ENCODE measurements around the gene HNRNPH3. TPM values are rescaled to one million over a fixed set of nuclear protein-coding genes. Genes with fewer than 3 reads are reported as not detected.

HNRNPH3 gene
- total and polyA plus RNA-seq, 11 donors: 23.7 to 140 (median 87.7) TPM

DNA sequence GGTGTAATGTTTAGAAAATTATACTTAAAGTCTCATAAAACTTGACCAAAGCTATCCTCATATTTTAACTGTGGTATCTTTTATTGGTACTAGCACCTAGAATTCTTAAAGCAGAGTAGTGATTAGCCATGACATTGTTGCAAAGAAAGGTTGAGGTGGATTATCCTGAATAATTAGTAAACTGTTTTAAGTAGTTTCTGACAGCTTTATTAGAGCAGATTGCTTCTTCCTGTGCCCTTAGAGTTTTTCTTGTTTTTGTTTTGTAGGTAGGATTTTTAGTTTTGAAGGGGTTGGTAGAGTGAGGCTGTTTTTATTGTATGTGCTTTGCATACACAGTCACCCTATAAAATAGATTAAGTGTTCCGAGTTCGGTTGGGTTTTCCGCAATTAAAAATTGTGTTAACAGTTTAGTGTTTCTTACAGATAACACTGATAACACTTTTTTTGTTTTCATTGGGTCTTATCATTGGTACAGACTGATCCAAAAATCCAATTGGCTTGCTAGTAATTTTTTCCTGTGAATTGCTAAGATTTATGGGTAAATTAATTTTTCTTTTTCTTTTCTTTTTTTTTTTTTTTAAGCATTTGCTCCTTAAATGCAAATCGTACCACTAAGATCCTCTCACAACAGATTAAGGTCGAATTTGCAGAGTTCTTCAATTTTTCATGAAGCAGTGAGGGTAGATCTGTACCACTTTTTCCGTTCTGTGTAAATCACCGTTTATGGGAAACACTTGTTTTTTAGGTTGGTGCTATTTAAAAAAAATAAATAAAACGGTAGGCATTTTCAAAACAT is 3.0 kb downstream of the HNRNPH3 start:
- intact Hi-C loops (cut with DNase I): loop anchor here in 6 of 10 donors (5.0 to 10.0 kb wide), 4 partner anchors 258 to 450 kb away; partner anchors contain the start of genes HERC4 (in 6 of the 6), SIRT1 (in 2 of the 6) and CCAR1 (in 1 of the 6)
- Histone ChIP-seq H3K27ac (peak overlapping the region in 5 of 12 donors; percentile 1 to 99 (median 5)), H3K4me1 (peaks cover 5 to 68% (median 50%) of the 10 kb centered on the region in 12 donors), H3K9me3 (no peaks in the 10 kb centered on the region), H3K36me3 (peaks cover 0 to 27% (median 19%) of the 10 kb centered on the region in 9 donors), H3K27me3 (no peaks in the 10 kb centered on the region), H3K4me3 (peak overlapping the region in 9 of 12 donors; percentile 75 to 98 (median 94))
- no peak for TF ChIP-seq POLR2A (IDR thresholded peaks at IDR 0.05)
- TF ChIP-seq, protein P1, sequence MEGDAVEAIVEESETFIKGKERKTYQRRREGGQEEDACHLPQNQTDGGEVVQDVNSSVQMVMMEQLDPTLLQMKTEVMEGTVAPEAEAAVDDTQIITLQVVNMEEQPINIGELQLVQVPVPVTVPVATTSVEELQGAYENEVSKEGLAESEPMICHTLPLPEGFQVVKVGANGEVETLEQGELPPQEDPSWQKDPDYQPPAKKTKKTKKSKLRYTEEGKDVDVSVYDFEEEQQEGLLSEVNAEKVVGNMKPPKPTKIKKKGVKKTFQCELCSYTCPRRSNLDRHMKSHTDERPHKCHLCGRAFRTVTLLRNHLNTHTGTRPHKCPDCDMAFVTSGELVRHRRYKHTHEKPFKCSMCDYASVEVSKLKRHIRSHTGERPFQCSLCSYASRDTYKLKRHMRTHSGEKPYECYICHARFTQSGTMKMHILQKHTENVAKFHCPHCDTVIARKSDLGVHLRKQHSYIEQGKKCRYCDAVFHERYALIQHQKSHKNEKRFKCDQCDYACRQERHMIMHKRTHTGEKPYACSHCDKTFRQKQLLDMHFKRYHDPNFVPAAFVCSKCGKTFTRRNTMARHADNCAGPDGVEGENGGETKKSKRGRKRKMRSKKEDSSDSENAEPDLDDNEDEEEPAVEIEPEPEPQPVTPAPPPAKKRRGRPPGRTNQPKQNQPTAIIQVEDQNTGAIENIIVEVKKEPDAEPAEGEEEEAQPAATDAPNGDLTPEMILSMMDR (IDR thresholded peaks at IDR 0.05): no peak
- WGBS, 4 donors: 4 to 7% (median 5%) methylated on average over 8 of the region's 8 CpGs
- no peak for ATAC-seq
- DNase-seq: no peak

- Histone ChIP-seq H3K36me3 (peaks cover 0 to 46% (median 39%) of the 10 kb centered on the region in 9 donors), H3K4me1 (peaks cover 5 to 59% (median 49%) of the 10 kb centered on the region in 12 donors), H3K9me3 (no peaks in the 10 kb centered on the region), H3K4me3 (peak overlapping the region in 4 of 12 donors; percentile 3 to 96 (median 16)), H3K27ac (no peak overlapping the region), H3K27me3 (no peaks in the 10 kb centered on the region)
- intact Hi-C loops (cut with DNase I): loop anchor here in 6 of 10 donors (10.0 kb wide), 3 partner anchors 262 to 452 kb away; partner anchors contain the start of genes HERC4 (in 5 of the 6), SIRT1 (in 2 of the 6) and CCAR1 (in 1 of the 6)
- ATAC-seq: no peak
- no peak for DNase-seq
- TF ChIP-seq, protein P1 (IDR thresholded peaks at IDR 0.05): no peak
- TF ChIP-seq POLR2A (IDR thresholded peaks at IDR 0.05): no peak
- 67 to 73% (median 70%) methylated on average over 7 of the region's 7 CpGs for WGBS, 4 donors
These were observed 5.0 kb downstream of the HNRNPH3 start for GRCh38 chr10:68336754-68337351.

DNA sequence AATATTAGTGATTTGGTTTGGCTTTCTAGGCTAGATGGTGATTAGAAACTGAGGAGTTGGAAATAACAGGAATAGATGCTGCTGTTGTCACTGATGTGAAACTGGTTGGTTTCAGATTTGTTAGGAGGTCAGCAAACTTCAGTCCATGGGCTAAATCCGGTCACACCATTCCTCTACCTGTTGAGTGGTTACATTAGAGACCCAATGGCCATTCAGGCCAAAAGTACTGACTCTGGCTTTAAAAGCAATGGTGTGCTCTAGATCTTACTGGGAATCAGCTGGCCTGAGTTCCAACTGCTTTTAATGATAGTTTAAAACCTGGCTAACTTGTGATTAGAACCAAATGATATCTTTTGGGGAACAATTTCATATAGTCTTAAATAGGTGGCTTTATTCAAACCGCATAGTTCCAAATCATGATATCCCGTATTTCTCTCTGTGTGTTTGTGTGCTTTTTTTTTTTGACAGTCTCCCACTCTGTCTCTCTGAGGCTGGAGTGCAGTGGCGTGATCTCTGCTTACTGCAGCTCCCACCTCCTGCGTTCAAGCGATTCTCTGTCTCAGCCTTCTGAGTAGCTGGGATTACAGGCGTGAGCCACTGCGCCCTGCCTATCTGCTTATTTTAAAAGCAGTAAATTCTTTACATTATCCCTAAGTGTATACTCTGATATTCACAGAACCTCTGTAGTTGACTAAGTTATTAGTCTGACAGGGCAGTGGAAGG is 8.7 kb downstream of the HNRNPH3 start:
- Histone ChIP-seq H3K27ac (no peak overlapping the region), H3K9me3 (no peaks in the 10 kb centered on the region), H3K27me3 (no peaks in the 10 kb centered on the region), H3K4me3 (no peak overlapping the region), H3K36me3 (peaks cover 0 to 83% (median 76%) of the 10 kb centered on the region in 9 donors), H3K4me1 (peaks cover 0 to 37% (median 31%) of the 10 kb centered on the region in 12 donors)
- intact Hi-C loops (cut with DNase I): loop anchor here in 2 of 10 donors (10.0 kb wide), 1 partner anchor 54 kb away; no protein-coding TSS in a partner anchor
- DNase-seq: no peak
- WGBS, 4 donors: 90 to 95% (median 93%) methylated on average over 8 of the region's 8 CpGs
- no peak for ATAC-seq
- TF ChIP-seq POLR2A (IDR thresholded peaks at IDR 0.05): no peak
- TF ChIP-seq, protein P1 (IDR thresholded peaks at IDR 0.05): no peak

Data from heart left ventricle (tissue), 16 donors.